KMS-11 (cell line): Measurements from ENCODE around the gene CAPN1.

ENCODE experiments used
- H2AFZ ChIP-seq: fragments of 200-600 bp; sonication (generic); 2 replicates; pipeline ENCODE4 v1.6.1; 2016; ENCODE audit warnings: antibody characterized with exemption, mixed run types, low read depth
- H3K27ac ChIP-seq: fragments of 200-600 bp; sonication (generic); 2 replicates; pipeline ENCODE4 v1.6.1; 2016; ENCODE audit warnings: mild to moderate bottlenecking, mixed run types
- H3K27me3 ChIP-seq: fragments of 200-600 bp; sonication (generic); 2 replicates; pipeline ENCODE4 v1.6.1; 2017; ENCODE audit warnings: mild to moderate bottlenecking, low read depth, mixed run types, moderate library complexity; ENCODE audit not compliant: insufficient read depth
- H3K36me3 ChIP-seq: fragments of 200-600 bp; sonication (generic); 2 replicates; pipeline ENCODE4 v1.6.1; 2017; ENCODE audit warnings: mild to moderate bottlenecking, mixed run types; ENCODE audit not compliant: insufficient read depth
- H3K4me1 ChIP-seq: fragments of 200-600 bp; sonication (generic); 2 replicates; pipeline ENCODE4 v1.6.1; 2016; ENCODE audit warnings: mild to moderate bottlenecking, low read depth, mixed run types; ENCODE audit not compliant: poor library complexity, severe bottlenecking
- H3K4me2 ChIP-seq: fragments of 200-600 bp; sonication (generic); 2 replicates; pipeline ENCODE4 v1.7.0; 2016; ENCODE audit warnings: mild to moderate bottlenecking, mixed run types
- H3K4me3 ChIP-seq: fragments of 200-600 bp; sonication (generic); IDR thresholded peaks from 2 replicates; pipeline ENCODE4 v1.6.1; 2017; ENCODE audit warnings: low read depth, low read length, mixed read lengths; ENCODE audit not compliant: insufficient read depth
- H3K79me2 ChIP-seq: fragments of 200-600 bp; sonication (generic); 2 replicates; pipeline ENCODE4 v1.6.1; 2016; ENCODE audit warnings: low read depth, mixed run types; ENCODE audit not compliant: insufficient read depth
- H3K9ac ChIP-seq: fragments of 200-600 bp; sonication (generic); 2 replicates; pipeline ENCODE4 v1.6.1; 2016; ENCODE audit warnings: mild to moderate bottlenecking, mixed run types
- H4K20me1 ChIP-seq: fragments of 200-600 bp; sonication (generic); 2 replicates; pipeline ENCODE4 v1.6.1; 2016; ENCODE audit warnings: mild to moderate bottlenecking, mixed run types; ENCODE audit not compliant: insufficient read depth
- CTCF ChIP-seq: fragments of 200-600 bp; sonication (generic); conservative IDR thresholded peaks from 2 replicates; pipeline ENCODE4 v1.6.1; 2017; ENCODE audit warnings: low read depth, mild to moderate bottlenecking, antibody characterized with exemption, low read length, moderate library complexity, mixed read lengths

CAPN1 gene

GRCh38 chr11:65210748-65211147, 29.0 kb downstream of the CAPN1 start:
- Histone ChIP-seq H3K4me2 (no peak overlapping the region), H3K79me2 (no peaks in the 10 kb centered on the region), H3K4me1 (no peaks in the 10 kb centered on the region), H2AFZ (no peak overlapping the region), H3K9ac (no peak overlapping the region), H4K20me1 (no peaks in the 10 kb centered on the region), H3K4me3 (no peak overlapping the region), H3K36me3 (no peaks in the 10 kb centered on the region), H3K27me3 (no peaks in the 10 kb centered on the region), H3K27ac (no peak overlapping the region)
- no peak for TF ChIP-seq CTCF

GRCh38 chr11:65211293-65212105, 29.8 kb downstream of the CAPN1 start:
- H3K27ac ChIP-seq, result no peak overlapping the region
- no peaks in the 10 kb centered on the region for H3K4me1 ChIP-seq
- no peak overlapping the region for H2AFZ ChIP-seq
- H3K27me3 ChIP-seq, result no peaks in the 10 kb centered on the region
- no peaks in the 10 kb centered on the region for H4K20me1 ChIP-seq
- H3K79me2 ChIP-seq, result no peaks in the 10 kb centered on the region
- H3K36me3 ChIP-seq, result no peaks in the 10 kb centered on the region
- no peak overlapping the region for H3K4me2 ChIP-seq
- H3K9ac ChIP-seq, result no peak overlapping the region
- H3K4me3 ChIP-seq, result no peak overlapping the region
- no peak for TF ChIP-seq CTCF

GRCh38 chr11:65212226-65212801, 30.6 kb downstream of the CAPN1 start:
- H4K20me1 ChIP-seq, result no peaks in the 10 kb centered on the region

More at GRCh38 chr11:65212226-65212801, 30.6 kb downstream of the CAPN1 start:
- Histone ChIP-seq H3K27ac (no peak overlapping the region), H3K9ac (no peak overlapping the region), H3K4me1 (no peaks in the 10 kb centered on the region), H3K27me3 (no peaks in the 10 kb centered on the region), H3K36me3 (no peaks in the 10 kb centered on the region), H3K4me2 (no peak overlapping the region), H2AFZ (no peak overlapping the region), H3K4me3 (no peak overlapping the region), H3K79me2 (no peaks in the 10 kb centered on the region)
- TF ChIP-seq CTCF, result no peak
